IPS DF 4.7 (cell line): Measurements from ENCODE around the gene OBSCN.

Experiments used
- DNase-seq: peaks from one replicate; pipeline ENCODE4 v3.0.0-alpha.2; 2013; ENCODE audit warnings: low spot score; ENCODE audit errors: extremely low read depth

Gene OBSCN

GRCh38 chr1:228398741-228399461 is 191.1 kb downstream of the OBSCN start:
- DNase-seq: no peak

DNA sequence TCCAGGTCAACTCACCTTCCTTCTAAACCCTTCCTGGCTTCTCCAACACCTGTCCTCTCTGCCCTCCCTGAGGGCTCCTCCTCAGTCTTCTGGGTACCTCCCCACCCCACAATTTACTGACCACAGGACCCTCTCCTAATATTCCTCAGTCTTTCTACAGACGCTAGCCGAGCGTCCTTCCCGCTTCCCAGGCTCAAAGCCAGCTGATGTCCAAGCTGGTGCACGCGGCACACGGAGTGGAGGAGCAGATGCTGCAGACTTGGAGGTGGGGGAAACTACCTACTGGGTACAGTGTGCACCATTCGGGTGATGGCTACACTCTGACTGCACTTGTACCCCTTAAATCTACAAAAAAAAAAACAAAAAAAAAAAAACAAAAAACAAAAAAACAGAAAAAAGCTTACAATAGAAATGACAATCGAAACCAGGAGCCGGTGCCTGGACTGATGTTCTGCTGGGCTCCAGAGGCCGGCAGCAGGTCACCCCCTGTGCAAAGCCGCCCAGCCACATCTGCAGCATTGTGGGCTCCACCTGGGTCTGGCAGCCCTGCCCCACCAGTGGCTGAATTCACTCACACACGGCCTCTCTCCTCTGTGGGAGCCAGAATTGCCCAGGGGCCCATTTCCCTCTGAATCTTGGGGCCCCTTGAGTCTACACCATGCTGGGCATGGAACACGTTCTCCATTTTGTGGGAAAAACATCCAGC is 191.8 kb downstream of the OBSCN start:
- no peak for DNase-seq

GRCh38 chr1:228400237-228400651 is 192.4 kb downstream of the OBSCN start:
- DNase-seq: no peak

GRCh38 chr1:228400692-228401454 is 193.0 kb downstream of the OBSCN start:
- DNase-seq: no peak

GRCh38 chr1:228401782-228402640 is 194.2 kb downstream of the OBSCN start:
- DNase-seq: no peak

- DNase-seq: no peak
Measured at GRCh38 chr1:228402641-228403025, 194.8 kb downstream of the OBSCN start.

GRCh38 chr1:228403231-228403631 is 195.4 kb downstream of the OBSCN start:
- DNase-seq: no peak

DNA sequence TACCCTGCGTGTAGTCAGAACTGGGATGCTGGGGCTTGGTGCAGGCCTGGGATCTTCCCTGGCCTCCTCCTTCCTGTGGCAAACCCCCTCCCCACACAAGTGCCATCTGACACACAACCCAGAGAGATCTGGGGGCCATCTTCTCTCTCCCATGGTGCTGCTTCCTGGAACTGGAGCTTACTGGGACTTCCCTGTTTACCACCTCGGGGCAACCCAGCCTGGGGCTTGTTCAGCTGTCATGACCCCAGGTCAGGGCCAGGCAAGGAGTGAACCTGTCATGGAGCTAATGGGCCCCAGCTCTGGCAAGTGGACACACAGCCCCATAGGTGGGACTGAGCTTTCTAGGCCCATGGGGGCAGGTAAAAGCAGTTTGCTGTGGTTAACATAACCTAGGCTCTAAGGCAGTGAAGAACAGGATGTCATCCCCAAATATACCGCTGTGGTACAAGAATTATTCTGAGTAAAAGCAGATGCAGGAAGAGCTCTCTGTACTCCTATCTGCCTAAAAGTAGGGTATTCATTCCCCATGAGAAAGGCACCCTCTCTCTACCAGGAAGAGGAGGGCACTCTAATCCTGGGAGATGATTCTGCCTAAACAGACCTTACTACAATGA is 196.4 kb downstream of the OBSCN start:
- no peak for DNase-seq

DNA sequence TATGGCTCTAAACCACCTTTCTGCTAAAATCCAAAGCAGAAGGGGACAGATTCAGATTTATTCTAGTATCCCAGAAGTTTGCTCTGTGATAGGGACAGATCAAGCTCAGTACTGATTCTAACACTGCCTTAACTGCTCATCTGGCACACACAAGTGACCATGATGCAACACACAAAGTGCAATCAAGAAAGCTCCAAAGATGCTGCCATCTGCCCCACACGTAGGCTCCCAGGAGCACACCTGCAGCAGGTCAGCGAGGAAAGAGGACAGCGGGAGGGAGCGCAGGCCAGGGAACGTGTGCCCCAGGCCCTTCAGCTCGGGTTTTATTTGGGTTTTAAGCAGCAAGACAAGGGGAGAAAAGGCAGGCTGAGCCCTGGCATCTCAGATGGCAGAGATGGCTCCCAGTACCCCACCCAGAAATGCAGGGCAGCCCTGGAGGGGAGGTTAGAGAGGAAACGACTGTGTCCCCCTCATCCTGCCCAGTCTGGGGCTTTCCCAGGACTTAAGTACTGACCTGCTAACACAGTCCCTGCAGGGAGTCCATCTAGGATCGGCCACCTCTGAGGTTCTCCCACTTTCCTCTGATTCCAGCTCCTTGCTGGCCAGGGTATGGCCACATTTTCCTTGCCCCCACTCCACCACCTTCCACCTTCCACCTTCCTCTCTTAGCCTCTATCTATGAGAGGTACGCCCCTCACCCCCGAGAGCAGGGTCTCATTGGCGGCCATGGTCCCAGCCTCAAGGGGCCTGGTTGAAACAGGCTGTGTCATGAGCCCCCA is 197.5 kb downstream of the OBSCN start:
- DNase-seq: no peak

GRCh38 chr1:228405979-228406228 is 198.1 kb downstream of the OBSCN start:
- DNase-seq: no peak

DNA sequence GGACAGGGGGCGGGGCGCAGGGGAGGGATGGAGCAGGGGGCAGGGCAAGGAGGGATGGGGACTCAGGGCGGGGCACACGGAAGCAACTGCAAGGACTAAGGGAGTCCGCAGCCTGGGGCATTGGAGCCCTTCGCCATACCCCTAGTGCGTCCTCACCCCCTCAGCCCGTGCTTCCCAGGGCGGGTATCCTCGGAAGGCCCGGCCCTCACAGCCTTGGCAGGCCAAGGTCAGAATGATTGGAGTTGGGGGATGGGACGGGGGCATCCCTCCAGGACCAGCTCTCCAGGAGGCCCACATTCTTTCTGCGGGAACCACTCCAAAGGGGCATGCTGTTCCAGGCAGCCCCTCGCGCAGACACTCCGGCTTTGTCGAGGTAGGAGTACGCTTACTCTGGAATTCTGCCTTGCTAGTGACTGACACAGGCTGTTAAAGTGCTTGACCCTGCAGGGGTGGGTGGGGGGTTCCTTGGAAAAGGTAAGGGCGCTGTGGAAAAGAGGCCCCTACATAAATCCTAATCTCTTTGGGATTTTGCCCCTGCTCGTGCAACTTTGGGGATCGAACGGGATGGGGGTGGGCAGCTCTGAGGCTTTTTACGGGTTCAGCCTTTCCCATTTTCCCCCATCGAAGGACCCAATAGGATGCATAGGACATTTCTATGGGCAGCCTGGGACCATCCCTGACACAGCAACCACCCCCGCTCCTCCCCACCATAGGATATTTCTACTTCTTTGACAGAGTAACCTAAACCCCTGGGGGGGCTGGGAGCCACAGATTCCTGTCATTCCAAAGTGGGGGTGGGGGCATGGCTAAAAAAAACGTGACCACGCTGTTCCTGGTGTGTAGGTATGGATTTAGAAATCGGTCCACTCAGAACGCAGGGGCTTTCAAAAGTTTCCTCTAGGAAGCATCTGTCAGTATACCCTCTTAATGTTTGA is 199.5 kb downstream of the OBSCN start:
- no peak for DNase-seq

DNA sequence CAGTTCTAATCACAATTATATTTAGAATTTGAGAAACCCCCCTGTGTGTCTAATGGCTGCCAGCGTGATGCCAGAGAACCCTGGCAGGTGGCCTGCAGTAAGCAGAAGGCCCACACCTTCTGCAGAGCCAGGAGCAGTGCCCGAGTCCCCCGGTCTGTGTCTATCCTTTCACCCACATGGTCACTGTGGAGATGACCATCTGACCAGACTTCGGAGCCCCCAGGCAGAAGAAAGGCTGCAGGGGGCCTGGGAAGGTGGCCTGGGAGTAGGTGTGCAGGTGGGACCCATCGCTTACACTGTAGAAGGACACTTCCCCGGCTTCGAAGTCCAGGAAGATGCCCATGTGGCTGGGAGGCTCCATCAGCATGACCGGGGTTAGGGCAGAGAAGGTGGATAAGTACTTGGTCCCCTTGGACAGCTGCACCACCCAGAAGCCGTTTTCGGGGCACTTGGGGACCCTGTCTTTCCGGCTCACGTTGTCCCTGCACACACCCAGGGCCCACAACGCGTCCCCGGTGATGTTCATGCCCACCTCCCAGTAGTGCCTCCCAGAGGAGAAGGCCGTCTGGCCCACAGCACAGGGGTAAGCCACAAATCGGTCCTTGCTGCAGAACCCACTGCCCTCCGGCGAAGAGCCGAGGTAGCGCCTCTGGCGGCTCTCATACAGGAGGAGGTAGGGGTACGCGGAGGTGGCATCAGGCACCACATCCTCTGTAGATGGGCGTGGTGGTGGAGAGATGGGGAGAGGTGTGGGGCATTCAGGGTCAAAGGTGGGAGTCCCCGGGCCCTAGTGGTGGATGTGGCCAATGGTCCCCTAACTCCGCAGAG is 200.4 kb downstream of the OBSCN start:
- DNase-seq: no peak

GRCh38 chr1:228408869-228409805 is 201.3 kb downstream of the OBSCN start:
- no peak for DNase-seq

- no peak for DNase-seq
Measured at GRCh38 chr1:228410015-228410414, 202.2 kb downstream of the OBSCN start.

DNA sequence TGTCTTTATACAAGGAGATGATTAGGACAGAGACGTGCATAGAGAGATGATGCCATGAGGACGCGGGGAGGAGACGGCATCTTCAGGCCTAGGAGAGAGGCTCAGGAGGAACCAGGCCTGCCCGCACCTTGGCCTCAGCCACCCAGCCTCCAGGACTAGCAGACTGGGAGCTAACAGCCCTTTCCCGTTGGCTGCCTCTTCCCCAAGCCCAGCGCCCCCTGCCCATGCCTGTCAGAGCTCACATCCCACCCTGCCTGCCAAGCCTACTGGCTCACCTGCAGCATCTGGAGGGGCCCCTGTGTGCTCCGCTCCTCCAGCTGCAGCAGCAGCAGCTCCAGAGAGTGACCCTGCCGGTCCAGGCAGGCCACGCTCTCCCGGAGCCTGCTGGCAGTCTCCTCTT is 202.8 kb downstream of the OBSCN start:
- no peak for DNase-seq

GRCh38 chr1:228411121-228411520 is 203.3 kb downstream of the OBSCN start:
- DNase-seq: no peak
